DMS153 treated with DMSO at 0.1 percent for 48 hours (cell line): ENCODE measurements around the gene CTNS.

Experiments
- DNase-seq: peaks from one replicate; lab custom pipeline; 2025; ENCODE audit not compliant: unreplicated experiment; lab: John Stamatoyannopoulos, UW

Gene CTNS

DNA sequence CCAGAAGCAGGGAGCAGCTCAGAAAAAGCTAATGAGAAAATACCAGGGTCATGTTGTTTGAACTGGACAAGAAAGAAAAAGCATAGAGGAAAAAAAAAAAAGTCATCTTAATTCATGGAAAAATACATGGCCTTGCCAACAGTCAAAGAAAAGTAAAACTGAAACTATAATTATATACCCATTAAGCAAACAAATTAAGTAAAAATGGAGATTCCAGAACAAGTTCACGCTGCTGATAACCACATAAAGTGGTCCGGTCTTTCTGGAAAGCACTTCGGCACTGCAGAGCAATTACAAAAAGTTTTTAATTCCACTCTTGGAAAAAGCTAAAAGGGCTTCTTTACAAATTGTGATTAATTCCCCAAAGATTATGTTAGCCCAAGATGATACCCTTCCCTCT, 71.8 kb downstream of the CTNS start:
- no peak for DNase-seq

DNA sequence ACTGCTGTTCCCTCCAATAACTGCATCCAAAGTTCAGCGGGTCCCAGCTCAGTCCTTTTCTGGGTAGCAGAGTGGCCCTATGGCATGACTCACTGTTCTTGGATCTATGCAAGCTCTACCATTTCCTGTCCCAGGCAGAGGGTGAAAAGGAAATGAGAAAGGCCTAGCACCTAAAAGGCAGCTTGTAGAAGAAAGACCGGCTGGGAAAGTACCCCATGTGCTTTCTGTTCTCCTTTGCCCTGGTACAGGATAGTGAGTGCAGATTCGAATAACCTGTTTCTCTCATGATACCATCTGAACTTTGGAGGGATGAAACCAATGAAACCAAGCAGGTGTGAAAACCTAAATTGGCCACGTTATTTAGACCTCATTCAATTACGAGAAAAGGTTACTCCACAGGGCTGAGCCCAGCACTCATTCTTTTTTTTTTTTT, 74.4 kb downstream of the CTNS start:
- DNase-seq, result no peak
